ENCODE measurements around the gene COLQ. TPM values are rescaled to one million over a fixed set of nuclear protein-coding genes. Genes with fewer than 3 reads are reported as not detected.

Gene COLQ
- total RNA-seq, 3 donors from 2014 or later, result 1.1 to 3.0 (median 1.5) TPM

- no peak overlapping the region for H3K4me3 ChIP-seq
- ATAC-seq, result no peak
- TF ChIP-seq, protein P1, sequence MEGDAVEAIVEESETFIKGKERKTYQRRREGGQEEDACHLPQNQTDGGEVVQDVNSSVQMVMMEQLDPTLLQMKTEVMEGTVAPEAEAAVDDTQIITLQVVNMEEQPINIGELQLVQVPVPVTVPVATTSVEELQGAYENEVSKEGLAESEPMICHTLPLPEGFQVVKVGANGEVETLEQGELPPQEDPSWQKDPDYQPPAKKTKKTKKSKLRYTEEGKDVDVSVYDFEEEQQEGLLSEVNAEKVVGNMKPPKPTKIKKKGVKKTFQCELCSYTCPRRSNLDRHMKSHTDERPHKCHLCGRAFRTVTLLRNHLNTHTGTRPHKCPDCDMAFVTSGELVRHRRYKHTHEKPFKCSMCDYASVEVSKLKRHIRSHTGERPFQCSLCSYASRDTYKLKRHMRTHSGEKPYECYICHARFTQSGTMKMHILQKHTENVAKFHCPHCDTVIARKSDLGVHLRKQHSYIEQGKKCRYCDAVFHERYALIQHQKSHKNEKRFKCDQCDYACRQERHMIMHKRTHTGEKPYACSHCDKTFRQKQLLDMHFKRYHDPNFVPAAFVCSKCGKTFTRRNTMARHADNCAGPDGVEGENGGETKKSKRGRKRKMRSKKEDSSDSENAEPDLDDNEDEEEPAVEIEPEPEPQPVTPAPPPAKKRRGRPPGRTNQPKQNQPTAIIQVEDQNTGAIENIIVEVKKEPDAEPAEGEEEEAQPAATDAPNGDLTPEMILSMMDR (IDR thresholded peaks at IDR 0.05), result no peak
- H3K36me3 ChIP-seq (ENCODE audit: low read depth), result no peaks in the 10 kb centered on the region
- no peaks in the 10 kb centered on the region for H3K9me3 ChIP-seq
- intact Hi-C loops (cut with DNase I, micrococcal nuclease), result no loop called here
- DNase-seq, result no peak
- H3K4me1 ChIP-seq (ENCODE audit: low read depth), result no peaks in the 10 kb centered on the region
Observed at GRCh38 chr3:15451216-15452113, 70.0 kb downstream of the COLQ start.

DNA sequence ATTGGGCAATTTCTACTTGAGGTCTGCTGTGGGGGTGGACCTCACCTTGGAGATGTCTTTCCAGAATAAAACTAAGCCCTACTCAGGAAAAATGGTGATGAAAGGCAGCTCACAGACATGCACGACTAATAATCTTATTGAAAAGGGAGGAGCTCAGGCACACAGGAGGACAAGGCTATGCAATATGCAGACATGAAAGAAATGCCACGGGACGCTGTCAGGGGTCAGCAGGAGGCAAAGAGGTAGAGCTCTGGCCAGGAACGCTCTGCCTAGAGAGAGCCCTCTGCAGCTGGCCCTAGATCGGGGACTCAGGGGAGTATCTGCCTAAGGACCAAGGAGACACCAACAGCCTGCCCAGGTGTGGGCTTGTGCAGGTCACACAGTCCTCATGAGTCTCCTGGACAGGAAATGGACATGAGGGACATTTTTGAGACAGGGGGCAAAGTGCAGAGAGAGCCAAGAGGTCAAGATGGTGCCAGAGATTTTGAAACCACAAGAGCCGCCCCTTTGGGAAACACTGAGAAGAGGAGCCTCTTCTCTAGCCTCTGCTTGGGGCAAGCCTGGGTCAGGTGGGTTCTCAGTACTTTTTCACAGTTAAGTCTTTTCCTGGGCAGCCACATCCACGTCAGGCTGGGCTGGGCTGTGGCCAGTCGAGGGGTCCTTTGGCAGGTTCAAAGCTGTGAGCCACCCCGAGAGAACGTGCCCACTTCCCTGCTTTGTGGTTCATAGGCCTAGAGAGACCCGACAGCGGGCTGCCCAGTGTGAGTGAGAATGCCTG lies 70.9 kb downstream of the COLQ start:
- Histone ChIP-seq H3K9me3 (no peaks in the 10 kb centered on the region), H3K4me3 (no peak overlapping the region), H3K4me1 (ENCODE audit: low read depth) (no peaks in the 10 kb centered on the region), H3K36me3 (ENCODE audit: low read depth) (no peaks in the 10 kb centered on the region)
- intact Hi-C loops (cut with DNase I, micrococcal nuclease), result no loop called here
- TF ChIP-seq, protein P1 (IDR thresholded peaks at IDR 0.05), result no peak
- no peak for DNase-seq
- ATAC-seq, result no peak

DNA sequence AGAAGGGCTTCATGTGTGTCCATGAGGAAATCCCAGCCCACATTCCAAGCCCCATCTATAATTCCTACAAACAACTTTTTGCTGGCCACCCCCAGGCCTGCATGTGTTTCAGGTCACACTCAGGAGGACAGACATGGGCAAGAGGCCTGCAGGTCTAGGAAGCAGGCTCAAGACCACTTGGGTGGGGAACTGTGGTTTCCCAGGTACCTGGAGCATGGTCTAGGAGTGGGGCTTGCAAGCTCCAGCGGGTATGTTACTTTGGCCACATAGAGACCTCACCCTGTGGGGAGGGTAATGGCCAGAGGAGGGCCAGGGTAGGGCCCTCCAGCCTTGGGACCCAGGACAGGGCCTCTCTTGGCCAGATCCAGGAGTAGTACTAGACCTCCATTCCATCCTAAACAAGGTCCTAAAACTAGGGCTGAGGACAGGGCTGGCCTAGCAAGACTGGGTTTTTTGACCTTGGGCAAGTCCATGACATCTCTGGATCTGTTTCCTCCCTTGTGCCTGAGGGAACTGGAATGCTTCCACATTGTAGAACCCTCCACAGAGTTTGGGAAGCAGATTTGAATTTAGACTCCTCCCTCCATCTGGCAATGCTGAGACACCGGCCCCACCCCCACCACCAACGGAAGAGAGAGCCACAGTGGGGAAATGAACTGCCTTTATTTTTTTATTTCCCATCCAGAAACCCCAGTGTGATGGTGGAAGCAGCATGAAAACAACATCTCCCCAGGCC lies 71.8 kb downstream of the COLQ start:
- ATAC-seq (no peak), DNase-seq (no peak)
- no peaks in the 10 kb centered on the region for H3K36me3 ChIP-seq (ENCODE audit: low read depth)
- TF ChIP-seq, protein P1 (IDR thresholded peaks at IDR 0.05), result no peak
- H3K4me1 ChIP-seq (ENCODE audit: low read depth), result no peaks in the 10 kb centered on the region
- no peak overlapping the region for H3K4me3 ChIP-seq
- intact Hi-C loops (cut with DNase I, micrococcal nuclease), result no loop called here
- no peaks in the 10 kb centered on the region for H3K9me3 ChIP-seq

DNA sequence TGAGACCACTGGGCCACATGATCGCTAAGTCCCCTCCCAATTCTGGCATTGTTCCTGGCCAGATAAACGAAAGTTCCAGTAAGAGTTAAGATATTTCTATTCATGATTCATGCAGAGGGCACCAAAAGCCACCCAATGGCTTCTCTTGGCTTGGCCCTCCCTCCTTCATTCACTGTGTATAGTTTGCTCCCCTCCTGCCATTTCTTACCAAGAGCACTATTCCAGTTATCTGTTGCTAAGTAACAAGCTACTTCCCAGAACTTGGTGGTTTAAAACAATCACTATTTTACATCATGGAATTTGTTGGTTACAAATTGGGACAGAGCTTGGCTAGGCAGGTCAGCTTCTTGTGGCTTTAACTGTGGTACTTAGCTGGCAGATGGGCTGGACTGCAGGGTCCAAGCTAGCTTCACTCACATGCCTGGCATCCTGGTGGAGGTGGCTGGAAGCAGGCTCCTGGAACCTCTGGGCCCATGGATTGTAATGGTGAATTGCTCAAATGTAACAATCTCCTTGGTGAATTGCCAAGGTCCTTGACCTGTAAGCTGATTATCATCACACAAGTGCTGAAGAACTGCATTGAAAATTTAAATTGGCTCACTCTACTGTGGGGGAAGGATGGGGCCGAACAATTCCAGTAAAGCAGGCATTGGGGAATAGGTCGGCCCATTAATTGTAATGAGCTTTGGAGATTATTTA lies 77.5 kb downstream of the COLQ start:
- intact Hi-C loops (cut with DNase I, micrococcal nuclease), result no loop called here
- H3K4me1 ChIP-seq (ENCODE audit: low read depth), result no peaks in the 10 kb centered on the region
- no peaks in the 10 kb centered on the region for H3K9me3 ChIP-seq
- DNase-seq (no peak), ATAC-seq (no peak)
- no peak overlapping the region for H3K4me3 ChIP-seq
- TF ChIP-seq, protein P1 (IDR thresholded peaks at IDR 0.05), result no peak
- H3K36me3 ChIP-seq (ENCODE audit: low read depth), result no peaks in the 10 kb centered on the region

- TF ChIP-seq, protein P1 (IDR thresholded peaks at IDR 0.05), result no peak
- peaks cover 3% of the 10 kb centered on the region for H3K36me3 ChIP-seq (ENCODE audit: low read depth)
- no peak overlapping the region for H3K4me3 ChIP-seq
- intact Hi-C loops (cut with DNase I, micrococcal nuclease), result no loop called here
- H3K4me1 ChIP-seq (ENCODE audit: low read depth), result no peaks in the 10 kb centered on the region
- no peaks in the 10 kb centered on the region for H3K9me3 ChIP-seq
- no peak for DNase-seq
- no peak for ATAC-seq
Observed at GRCh38 chr3:15440891-15441290, 80.6 kb downstream of the COLQ start.

Measured in mucosa of descending colon (tissue), 3 donors.